CD4-positive, alpha-beta T cell treated with Interleukin-10 for 1 hour (primary cell): ENCODE data around the gene HSPA12B.

Source experiments
- DNase-seq: peaks from one replicate; pipeline ENCODE4 v3.0.0-alpha.2; 2020

The HSPA12B gene

GRCh38 chr20:3749689-3750531 lies 17.4 kb downstream of the HSPA12B start:
- peak; percentile 25 for DNase-seq

- DNase-seq: no peak
Measured at GRCh38 chr20:3751305-3751674, 18.8 kb downstream of the HSPA12B start.

- DNase-seq: peak; percentile 70
Measured at GRCh38 chr20:3751675-3752385, 19.3 kb downstream of the HSPA12B start.

GRCh38 chr20:3752386-3752759 lies 19.9 kb downstream of the HSPA12B start:
- no peak for DNase-seq

- DNase-seq: peak; percentile 75
Measured at GRCh38 chr20:3753098-3753497, 20.6 kb downstream of the HSPA12B start.

GRCh38 chr20:3753501-3754275 lies 21.2 kb downstream of the HSPA12B start:
- no peak for DNase-seq

- DNase-seq: no peak
Measured at GRCh38 chr20:3754276-3754630, 21.8 kb downstream of the HSPA12B start.

- no peak for DNase-seq
Measured at GRCh38 chr20:3755269-3755668, 22.8 kb downstream of the HSPA12B start.

GRCh38 chr20:3755814-3756480 lies 23.5 kb downstream of the HSPA12B start:
- DNase-seq: no peak

GRCh38 chr20:3757268-3757667 lies 24.8 kb downstream of the HSPA12B start:
- DNase-seq: no peak

GRCh38 chr20:3758566-3758965 lies 26.1 kb downstream of the HSPA12B start:
- no peak for DNase-seq

GRCh38 chr20:3759316-3759823 lies 26.9 kb downstream of the HSPA12B start:
- DNase-seq: no peak

- no peak for DNase-seq
Measured at GRCh38 chr20:3759884-3760283, 27.4 kb downstream of the HSPA12B start.

- DNase-seq: no peak
Measured at GRCh38 chr20:3760655-3761348, 28.3 kb downstream of the HSPA12B start.

- no peak for DNase-seq
Measured at GRCh38 chr20:3763671-3764601, 31.5 kb downstream of the HSPA12B start.

GRCh38 chr20:3764659-3765058 lies 32.2 kb downstream of the HSPA12B start:
- no peak for DNase-seq

- DNase-seq: no peak
Measured at GRCh38 chr20:3765171-3765882, 32.8 kb downstream of the HSPA12B start.

- no peak for DNase-seq
Measured at GRCh38 chr20:3766422-3767109, 34.1 kb downstream of the HSPA12B start.

GRCh38 chr20:3767110-3767426 lies 34.6 kb downstream of the HSPA12B start:
- no peak for DNase-seq
